ENCODE results near the gene RAD23B.

The RAD23B gene

DNA sequence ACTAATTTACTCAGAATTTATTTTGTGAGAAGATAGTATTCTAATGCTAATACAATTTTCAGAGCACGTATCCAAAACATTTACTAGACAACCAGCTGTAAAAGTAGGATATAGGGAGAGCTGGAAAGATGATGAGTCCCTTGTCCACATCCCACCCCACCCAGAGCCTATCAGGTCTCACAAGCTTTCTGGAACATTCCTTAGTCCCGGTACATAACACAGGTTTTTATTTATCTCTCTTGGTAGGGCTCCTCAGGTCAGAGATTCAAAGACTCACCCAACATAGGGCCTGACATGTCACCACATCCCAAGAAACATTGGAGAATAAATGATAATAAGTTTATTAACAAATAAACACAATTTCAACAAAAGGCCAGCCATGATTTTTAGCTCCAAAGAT, 13.8 kb upstream of the RAD23B start:
- no peak for DNase-seq

DNA sequence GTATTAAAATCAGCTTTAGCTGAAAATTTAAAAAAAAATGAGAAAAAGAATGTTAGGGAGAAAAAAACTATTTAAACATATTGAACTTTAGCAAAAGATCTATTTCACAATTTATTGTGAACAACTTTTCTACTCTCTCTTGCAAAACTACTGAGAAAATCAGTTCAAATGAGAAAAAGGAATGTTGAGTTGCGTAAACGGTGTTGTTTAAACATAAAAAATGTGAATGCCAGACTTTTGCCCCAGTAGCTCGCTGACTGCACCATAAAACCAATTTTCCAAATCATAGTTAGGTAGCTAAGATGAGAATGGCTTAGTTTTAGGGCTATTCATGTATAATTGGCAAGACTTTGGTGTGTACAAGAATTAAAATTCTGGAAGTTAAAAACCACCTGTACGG, 13.4 kb upstream of the RAD23B start:
- no peak for DNase-seq

DNA sequence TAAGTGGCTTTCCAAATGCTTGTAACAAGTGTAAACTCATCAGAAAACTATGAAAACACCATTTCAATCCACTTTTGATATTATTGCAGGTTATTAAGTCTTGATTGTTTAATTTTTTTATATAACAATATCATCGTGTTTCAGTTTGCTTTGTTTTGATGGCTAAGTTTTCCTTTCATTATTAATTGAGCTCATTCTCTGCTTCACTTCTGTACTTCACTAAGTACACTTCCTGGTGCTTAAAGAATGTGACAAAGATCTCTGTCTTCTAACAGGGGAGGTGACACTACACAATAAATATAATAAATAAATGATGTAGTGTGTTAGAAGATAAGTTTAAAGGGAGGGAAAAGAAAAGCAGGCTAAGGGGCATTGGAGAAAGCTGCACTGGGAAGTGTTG, 13.0 kb upstream of the RAD23B start:
- DNase-seq, result no peak

DNA sequence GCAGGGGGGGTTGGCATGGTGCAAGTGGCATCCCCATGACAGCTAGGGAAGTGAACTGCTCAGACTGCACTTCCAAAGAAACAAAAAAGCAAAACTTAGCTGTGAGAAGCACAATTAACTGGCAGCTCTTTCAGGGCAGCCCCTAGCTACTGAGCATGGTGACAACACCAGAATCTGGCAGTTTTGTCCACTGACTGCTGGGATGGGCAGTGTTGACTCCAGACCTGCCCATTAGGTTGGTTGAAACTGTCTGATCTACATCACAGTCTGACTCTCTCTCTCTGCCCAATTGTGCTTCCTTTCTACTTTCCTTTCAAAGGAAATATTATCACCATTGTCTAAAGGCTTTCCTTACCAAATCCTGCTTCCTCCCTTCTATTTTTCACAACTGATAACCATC, 12.5 kb upstream of the RAD23B start:
- DNase-seq, result no peak

DNA sequence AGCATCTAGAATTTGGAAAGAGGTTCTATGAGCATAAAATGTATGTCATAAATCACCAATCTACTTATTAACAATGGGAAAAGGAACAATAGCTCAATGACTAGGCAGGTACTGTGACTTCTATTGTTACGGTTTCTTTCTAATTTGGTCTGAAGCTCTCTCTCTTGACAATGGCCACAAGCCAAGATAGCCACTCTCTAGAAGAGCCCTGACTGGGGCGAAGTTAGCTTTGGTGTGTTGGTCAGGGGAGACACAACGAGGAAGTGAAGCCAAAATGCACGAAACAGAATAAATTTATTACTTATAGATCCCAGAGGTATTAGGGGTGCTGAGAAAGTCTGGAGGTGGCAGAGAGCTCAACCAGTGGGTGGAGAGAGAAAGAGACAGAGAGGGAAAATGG, 9.4 kb upstream of the RAD23B start:
- DNase-seq, result no peak

DNA sequence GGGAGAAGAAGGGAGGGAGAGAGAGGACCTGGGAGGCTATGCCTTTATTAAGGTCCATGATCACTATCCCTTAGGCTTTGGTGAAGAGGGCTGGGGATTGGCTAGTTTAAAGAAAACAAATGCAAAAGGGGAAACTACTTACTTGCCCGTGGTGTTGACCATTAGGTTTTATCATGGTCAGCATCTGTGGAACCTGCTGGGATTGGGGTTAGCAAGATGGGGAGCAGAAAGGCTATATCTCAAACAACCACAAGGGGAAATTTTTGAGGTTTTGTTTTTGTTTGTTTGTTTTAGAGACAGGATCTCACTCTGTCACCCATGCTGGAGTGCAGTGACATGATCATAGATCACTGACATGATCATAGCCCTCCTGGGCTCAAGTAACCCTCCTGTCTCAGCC, 9.0 kb upstream of the RAD23B start:
- no peak for DNase-seq

DNA sequence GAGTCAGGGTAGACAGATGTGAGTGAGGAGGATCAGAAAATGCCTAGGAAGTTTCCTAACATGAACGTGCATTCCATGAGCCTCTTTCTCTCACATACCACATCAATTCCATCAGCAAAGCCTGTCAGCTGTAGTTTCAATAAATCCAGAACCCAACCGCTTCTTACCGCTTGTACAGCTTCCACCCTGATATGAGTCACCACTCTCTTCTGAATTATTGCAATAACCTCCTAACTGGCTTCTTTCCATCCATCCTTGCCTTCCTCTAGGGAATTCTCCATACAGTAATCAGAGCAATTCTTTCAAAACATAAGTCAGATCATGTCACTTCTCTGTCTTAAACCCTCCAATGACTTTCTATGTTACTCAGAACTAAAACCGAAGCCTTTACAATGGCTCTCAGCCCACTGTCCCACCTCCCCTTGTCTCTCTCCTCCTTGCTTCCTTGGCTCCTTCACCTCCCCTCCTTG, 8.1 kb upstream of the RAD23B start:
- no peak for DNase-seq

DNA sequence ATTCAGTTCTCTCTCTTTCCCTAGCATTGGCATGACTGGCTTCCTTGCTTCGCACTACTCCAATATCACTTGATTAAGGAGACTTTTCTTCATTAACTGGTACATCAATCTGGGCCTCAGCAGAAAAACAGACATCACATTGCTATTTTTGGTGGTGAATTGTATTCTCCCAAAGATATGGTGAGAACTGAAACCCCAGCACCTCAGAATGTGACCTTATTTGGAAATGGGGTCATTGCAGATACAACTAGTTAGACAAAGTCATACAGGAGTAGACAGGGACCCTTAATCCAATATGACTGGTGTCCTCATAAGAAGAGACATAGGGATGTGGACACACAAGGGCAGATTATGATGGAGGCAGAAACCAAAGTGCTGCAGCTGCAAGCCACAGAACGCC, 7.5 kb upstream of the RAD23B start:
- DNase-seq, result no peak

DNA sequence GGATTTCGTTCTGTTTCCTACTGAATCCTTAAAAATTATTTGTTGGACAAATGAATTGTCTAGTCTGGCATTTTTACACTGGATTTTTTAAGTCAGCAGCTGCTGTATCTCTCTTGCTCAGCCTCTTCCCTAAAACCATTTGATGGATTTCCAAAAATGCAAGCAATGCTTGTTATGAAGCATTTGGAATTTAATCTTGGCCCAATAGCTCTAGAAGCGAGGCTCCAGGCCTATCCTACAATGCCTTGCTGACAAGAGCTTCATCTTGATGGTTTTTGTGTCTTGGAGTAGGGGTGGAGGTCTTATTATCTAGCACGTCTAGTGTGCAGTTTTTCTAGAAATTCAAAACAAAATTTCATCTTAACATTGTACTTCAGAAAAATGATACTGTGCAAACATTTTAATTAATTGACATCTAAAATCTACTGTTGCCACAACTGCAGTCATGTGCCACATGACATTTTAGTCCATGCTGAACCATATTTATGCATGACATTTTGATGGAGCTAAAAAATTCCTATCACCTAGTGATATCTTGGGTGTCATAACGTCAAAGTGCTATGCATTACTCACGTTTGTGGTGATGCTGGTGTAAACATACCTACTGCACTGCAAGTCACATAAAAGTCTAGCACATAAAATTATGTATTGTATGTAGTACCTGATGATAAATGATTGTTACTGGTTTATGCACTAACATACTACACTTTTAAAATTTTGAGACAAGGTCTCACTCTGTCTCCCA, 5.9 kb upstream of the RAD23B start:
- DNase-seq, result no peak

DNA sequence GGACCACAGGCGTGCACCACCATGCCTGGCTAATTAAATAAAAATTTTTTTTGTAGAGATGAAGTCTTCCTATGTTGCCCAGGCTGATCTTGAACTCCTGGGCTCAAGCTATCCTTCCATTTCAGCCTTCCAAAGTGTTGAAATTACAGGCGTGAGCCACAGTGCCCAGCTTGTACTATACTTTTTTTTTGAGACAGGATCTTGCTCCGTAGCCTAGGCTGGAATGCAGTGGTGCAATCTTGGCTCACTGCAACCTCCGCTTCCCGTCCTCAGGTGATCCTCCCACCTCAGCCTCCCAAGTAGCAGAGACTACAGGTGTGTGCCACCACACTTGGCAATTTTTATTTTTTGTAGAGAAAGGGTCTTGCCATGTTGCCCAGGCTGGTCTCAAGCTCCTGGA, 5.3 kb upstream of the RAD23B start:
- DNase-seq, result no peak

DNA sequence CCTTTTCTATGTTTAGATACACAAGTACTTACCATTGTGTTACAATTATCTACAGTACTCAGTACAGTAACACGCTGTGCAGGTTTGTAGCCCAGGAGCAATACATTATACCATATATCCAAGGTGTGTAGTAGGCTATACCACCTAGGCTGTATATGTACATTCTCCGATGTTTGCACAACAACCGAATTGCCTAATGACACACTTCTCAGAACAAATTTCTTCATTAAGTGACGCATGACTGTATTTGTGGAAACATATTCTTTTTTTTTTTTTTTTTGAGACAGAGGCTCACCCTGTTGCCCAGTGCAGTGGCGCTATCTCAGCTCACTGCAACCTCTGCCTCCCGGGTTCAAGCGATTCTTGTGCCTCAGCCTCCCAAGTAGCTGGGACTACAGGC, 4.0 kb upstream of the RAD23B start:
- DNase-seq, result no peak

DNA sequence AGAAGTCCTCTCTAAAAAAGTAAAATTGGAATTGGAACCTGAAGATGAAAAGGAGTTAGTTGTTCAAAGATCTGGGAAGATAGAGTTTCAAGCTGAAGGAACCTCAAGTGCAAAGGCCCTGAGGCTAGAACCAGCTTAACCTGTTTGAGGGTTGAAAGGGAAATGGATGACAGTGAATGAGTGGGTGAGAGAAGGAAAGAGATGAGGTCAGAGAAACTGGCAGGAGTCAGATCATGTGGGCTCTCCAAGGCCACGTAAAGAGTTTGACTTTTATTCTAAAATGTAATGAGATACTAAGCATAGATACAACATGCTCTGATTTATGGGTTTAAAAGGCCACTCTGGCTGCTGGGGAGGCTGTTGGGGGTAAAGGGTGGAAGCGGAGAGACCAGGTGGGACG, 2.5 kb upstream of the RAD23B start:
- DNase-seq, result no peak

DNA sequence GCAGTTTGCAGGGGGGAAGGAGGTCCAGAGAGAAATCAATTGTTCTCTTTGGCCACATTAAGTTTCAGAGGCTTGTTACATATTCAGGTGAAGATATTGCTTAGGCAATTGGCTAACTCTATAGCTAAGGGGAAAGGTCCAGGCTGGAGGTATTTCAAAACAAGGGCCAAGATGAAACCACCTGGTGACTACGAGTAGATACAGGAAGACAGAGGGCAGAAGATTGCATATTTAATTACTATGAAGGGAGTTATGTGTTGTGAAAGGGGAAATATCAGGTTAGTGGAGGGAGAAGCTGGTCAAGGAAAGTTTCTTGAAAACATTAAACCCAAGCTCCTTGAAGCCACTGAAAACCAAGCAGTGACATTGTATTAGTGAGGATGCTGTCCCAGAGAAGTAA, 1.9 kb upstream of the RAD23B start:
- no peak for DNase-seq

DNA sequence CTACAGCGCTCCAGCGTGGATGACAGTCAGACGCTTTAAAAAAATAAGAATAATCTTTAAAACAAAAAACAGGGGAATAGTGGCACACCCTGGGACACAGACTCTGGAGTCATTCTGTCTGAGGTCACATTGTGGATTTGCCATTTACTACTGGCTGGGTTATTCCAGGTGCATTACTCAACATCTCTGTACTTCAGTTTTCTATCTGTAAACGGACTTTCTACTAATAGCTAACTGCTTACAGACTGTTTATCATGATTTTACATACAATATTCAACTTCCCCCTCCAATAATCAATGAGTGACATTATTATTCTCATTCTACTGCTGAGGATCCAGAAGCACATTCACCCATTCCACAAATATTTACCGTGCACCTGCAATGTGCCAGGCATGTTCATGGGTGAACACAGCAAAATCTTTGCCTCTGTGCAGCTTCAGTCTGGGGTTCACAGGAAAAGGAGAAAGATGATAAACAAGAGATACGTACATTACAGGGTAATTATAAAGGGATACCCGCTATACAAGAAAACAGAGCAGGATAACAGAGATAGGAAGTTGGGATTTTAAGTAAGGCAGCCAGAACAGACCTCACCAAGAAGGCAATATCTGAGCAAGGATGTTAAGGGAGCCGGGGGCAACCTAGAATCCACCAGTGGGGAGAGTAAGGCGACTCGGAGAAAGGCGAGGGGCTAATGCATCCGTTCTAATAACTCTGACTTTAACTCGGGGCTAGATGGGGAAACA, 984 bp upstream of the RAD23B start:
- peak in 1 of 2 donors; percentile 13 for DNase-seq

DNA sequence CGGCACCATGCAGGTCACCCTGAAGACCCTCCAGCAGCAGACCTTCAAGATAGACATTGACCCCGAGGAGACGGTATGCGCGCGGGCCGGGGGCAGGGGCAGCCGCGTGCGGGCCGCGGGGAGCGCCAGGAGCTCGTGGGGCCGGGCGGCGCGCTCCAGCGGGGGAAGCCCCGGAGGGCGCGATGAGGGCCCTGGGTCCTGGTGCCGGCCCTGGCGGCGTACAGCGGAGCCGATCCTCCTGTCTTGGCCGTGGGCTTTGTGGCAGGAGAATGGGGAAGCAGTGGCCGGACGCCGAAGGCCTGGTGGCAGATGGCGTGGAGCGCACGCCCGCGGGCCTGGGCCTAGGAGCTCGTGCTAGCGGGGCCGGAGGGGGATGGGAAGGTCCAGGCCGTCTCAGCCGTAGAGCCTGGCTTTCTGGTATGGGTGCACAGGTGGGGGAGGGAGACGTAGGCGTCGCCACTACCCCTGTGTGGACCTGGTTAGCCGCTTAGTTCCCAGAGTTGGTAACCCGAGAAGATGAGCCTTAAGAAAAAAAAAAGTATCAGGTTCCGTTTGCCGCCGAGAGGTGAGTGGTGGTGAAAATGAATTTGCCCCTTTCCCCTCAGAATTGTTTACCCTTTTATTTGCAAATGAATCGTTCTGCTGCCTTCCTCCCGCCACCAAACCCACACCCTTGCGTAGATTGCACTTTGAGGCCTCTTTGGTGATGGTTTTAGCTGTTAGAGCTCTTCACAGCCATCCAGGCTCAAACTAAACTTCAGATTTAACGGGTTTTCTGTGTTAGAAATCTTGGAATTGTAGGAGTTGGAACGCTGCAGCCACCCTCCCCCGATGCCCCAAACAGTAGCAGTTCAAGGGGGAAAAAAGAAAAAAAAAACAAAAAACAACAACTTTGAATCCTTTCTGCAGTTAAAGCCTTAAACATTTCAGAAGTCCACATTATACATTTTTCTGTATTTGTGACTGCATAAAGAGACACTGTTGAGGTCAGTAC, 841 bp downstream of the RAD23B start:
- peak; percentile 57 to 66 for DNase-seq

DNA sequence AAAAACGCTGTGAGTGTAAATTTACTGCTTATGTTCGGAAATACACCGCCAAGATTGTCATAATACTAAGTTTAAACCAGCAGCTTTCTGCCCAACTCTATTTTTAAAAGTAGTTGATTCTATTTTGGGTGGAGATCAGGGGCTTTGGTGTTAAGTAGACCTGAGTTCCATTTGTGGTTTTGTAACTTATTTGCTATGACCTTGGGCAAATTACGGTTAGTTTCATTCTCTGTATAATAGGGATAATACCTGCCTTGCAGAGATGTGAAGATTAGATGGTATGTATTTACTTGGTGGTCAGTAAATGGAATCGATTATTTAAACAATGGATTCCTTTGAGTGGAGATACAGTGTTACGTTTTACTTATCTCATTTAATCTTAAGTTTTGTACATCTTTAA, 1.6 kb downstream of the RAD23B start:
- DNase-seq, result no peak

DNA sequence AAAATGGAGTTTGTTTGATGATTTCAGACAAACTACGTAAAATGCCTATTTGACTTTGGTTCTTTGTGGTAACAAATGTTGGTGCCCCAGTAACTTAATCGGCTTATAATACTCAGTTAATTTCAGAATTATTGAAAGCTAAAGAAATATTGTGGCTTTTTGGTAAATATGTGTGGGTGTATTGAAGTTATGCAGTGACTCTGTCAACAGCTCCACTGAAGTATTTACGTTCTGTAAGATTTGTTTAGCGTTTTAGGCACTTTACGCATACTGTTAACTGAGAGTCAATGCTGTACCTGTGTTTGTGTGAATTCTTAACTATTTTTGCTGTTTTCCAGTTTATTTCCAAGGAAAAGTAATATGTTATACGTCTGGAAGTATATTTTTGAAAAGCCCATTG, 2.2 kb downstream of the RAD23B start:
- DNase-seq, result no peak

DNA sequence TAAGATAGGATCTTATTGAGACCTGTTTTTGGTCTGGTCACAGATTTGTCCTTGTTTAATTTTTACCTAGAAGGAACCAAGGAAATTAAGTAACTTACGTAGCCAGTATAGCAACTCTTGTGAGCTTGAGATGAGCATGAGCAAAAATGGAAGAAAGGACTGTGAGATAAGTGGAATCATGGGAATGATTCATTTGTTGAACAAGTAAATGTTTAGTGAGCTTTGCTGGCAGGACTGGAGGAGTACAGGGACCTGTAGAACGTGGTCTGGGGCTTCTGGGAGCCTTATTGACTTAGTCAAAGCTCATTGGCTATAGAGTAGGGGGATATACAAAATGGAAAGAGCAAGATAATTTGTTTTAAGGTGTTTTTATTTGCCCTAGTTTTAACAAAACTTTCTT, 3.0 kb downstream of the RAD23B start:
- no peak for DNase-seq

DNA sequence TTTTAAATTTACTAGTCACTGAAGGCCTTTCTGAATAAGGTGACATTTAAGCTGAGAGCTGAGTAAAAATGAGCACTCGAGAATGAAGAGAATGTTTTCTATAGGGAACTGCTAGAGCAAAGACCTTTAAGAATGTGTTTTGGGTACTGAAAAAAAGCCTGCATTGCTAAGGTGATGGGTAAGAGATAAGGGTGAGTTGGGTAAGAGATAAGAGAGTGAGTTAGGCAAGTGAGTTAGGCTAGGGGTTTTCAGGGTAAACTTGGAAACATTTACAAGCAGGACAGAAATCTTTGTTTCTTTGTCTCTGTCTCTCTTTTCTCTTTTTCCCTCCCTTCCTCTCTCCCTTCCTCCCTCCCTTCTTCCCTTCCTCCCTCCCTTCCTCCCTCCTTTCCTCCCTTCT, 5.6 kb downstream of the RAD23B start:
- DNase-seq, result no peak

DNA sequence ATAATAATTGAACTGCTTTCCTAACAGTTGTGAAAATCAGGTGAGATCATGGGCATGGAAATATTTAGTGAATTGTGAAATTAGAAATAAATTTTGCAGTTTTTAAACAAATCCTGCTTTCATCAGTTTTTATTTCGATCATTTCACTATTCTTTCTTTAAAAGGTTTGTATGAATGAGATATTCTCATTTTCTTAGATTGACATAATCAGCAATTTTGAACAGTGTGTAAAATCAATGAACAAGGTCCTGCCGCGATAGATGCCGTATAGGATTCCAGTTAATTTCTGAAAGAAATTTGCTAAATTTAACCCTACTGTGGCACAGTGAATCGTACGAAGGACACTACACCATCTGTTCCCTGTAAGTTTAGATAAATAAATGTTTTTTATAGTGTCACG, 7.5 kb downstream of the RAD23B start:
- no peak for DNase-seq

DNA sequence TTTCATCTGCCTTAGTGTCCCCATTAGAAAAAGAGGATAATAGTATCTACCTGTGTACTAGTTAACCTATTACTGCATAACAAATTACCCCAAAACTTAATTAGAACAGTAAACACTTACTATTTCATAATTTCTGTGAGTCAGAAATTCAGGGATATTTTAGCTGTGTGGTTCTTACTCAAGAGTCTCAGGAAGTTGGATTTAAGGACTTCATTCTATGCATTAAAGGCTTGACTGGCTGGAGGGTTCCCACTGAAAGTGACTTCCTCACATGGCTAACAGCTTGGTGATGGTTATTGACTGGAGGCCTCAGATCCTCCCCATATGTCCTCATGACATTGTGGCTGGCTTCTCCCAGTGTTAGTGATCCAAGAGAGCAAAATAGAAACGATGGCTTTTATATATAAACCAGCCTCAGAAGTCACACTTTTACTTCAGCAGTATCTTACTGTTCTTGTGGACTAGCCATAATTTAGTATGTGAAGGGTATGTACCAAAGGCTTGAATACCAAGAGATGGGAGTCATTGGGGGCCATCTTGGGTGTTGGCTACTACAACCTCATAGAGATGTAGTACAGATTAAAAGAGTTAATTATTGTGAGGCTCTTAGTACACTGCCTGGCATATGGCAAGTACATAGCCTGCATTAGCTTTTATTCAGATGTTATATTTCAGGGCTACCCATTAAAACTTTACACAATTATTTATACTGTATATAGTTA, 9.9 kb downstream of the RAD23B start:
- DNase-seq, result no peak

DNA sequence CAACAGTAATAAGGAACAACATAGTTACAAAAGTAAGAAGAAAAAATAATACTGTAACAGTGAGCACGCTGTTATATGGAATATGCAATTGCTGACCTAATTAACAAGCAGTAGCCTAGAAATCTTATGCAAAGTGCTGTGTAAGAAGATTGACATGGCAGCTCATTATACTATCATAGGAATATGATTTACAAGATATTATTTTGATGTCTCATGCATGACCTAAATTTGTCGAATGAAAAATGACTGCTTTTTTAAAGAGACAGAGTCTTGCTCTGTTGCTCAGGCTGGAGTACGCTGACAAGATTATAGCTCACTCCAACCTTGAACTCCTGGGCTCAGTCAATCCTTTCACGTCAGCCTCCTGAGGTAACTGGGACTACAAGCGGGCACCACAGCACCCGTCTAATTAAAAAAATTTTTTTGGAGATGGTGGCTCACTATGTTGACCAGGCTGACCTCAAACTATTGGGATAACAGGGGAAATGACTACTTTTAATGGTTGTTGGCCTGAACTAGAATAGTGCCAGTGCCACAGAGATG, 10.5 kb downstream of the RAD23B start:
- DNase-seq, result no peak

Measured in CD4-positive, alpha-beta T cell treated with Interleukin-4 for 1 hour (primary cell).